ENCODE measurements around the gene SYMPK. TPM values are rescaled to one million over a fixed set of nuclear protein-coding genes. Genes with fewer than 3 reads are reported as not detected.

The SYMPK gene
- 49.4 TPM for polyA plus RNA-seq (2012; ENCODE audit: insufficient read depth, insufficient read length, low read depth)

- Histone ChIP-seq H3K9me3 (no peaks in the 10 kb centered on the region), H3K36me3 (peaks cover 17% of the 10 kb centered on the region), H3K4me3 (ENCODE audit: low read depth, low read length) (peak within 1 kb of the TSS; percentile 98), H3K4me1 (no peaks in the 10 kb centered on the region), H3K27me3 (peaks cover 42% of the 10 kb centered on the region)
- TF ChIP-seq CTCF (IDR thresholded peaks at IDR 0.05; ENCODE audit: low read depth, low read length) = no peak
- DNase-seq = peak; percentile 99
Observed at GRCh38 chr19:45862564-45863334, at the start of gene SYMPK. SYMPK (minus strand) TSS chr19:45863147; CDS start chr19:45854495, 8,652 bp downstream.

- no peaks in the 10 kb centered on the region for H3K9me3 ChIP-seq
- H3K36me3 ChIP-seq = no peaks in the 10 kb centered on the region
- H3K4me1 ChIP-seq = no peaks in the 10 kb centered on the region
- TF ChIP-seq CTCF (IDR thresholded peaks at IDR 0.05; ENCODE audit: low read depth, low read length) = no peak
- no peaks in the 10 kb centered on the region for H3K27me3 ChIP-seq
- H3K4me3 ChIP-seq (ENCODE audit: low read depth, low read length) = no peak overlapping the region
- no peak for DNase-seq
Observed at GRCh38 chr19:45911291-45911690, 48.3 kb upstream of the SYMPK start.

- Histone ChIP-seq H3K4me3 (ENCODE audit: low read depth, low read length) (no peak overlapping the region), H3K36me3 (no peaks in the 10 kb centered on the region), H3K9me3 (no peaks in the 10 kb centered on the region), H3K4me1 (no peaks in the 10 kb centered on the region), H3K27me3 (no peaks in the 10 kb centered on the region)
- TF ChIP-seq CTCF (IDR thresholded peaks at IDR 0.05; ENCODE audit: low read depth, low read length) = no peak
- no peak for DNase-seq
Observed at GRCh38 chr19:45908956-45909355, 46.0 kb upstream of the SYMPK start.

- Histone ChIP-seq H3K36me3 (no peaks in the 10 kb centered on the region), H3K4me3 (ENCODE audit: low read depth, low read length) (no peak overlapping the region), H3K4me1 (no peaks in the 10 kb centered on the region), H3K27me3 (no peaks in the 10 kb centered on the region), H3K9me3 (no peaks in the 10 kb centered on the region)
- no peak for DNase-seq
- no peak for TF ChIP-seq CTCF (IDR thresholded peaks at IDR 0.05; ENCODE audit: low read depth, low read length)
Observed at GRCh38 chr19:45906221-45906620, 43.3 kb upstream of the SYMPK start.

- Histone ChIP-seq H3K36me3 (peaks cover 1% of the 10 kb centered on the region), H3K9me3 (no peaks in the 10 kb centered on the region), H3K4me1 (no peaks in the 10 kb centered on the region), H3K27me3 (no peaks in the 10 kb centered on the region), H3K4me3 (ENCODE audit: low read depth, low read length) (no peak overlapping the region)
- TF ChIP-seq CTCF (IDR thresholded peaks at IDR 0.05; ENCODE audit: low read depth, low read length) = no peak
- no peak for DNase-seq
Observed at GRCh38 chr19:45905011-45905410, 42.1 kb upstream of the SYMPK start.

Measured in BE2C (cell line).